MCF 10A (cell line): ENCODE results near the gene HSD17B2. TPM values are rescaled to one million over a fixed set of nuclear protein-coding genes. Genes with fewer than 3 reads are reported as not detected.

ENCODE experiments used
- BruUV-seq: library from RNA; stranded (reverse); fragments of 400-500 nt; replicated peaks from 2 replicates; lab custom pipeline; 2021; lab: Mats Ljungman, UMichigan
- CTCF ChIA-PET: fragments of 300-600 bp; sonication (Branson Sonifier 250); formaldehyde crosslinking; extraction: SDS; loops from one replicate; lab custom pipeline; 2021; ENCODE audit warnings: antibody characterized with exemption, inconsistent platforms; lab: Yijun Ruan, JAX
- POLR2A ChIA-PET: fragments of 300-600, 350-650 bp; sonication (Branson Sonifier 250); formaldehyde crosslinking; extraction: SDS; loops from one replicate; lab custom pipeline; 2020; ENCODE audit warnings: antibody characterized with exemption, inconsistent platforms; lab: Yijun Ruan, JAX
- DNase-seq: peaks from one replicate; pipeline ENCODE4 v3.0.0-alpha.2; 2018; ENCODE audit not compliant: unreplicated experiment
- H3K27ac Mint-ChIP-seq: one replicate; pipeline ENCODE4 v1.8.0; 2022; ENCODE audit warnings: mild to moderate bottlenecking, low read depth, mixed read lengths; ENCODE audit not compliant: unreplicated experiment
- H3K27me3 Mint-ChIP-seq: one replicate; pipeline ENCODE4 v1.8.0; 2022; ENCODE audit warnings: mixed read lengths; ENCODE audit not compliant: insufficient read depth, unreplicated experiment
- H3K36me3 Mint-ChIP-seq: one replicate; pipeline ENCODE4 v1.8.0; 2022; ENCODE audit warnings: mild to moderate bottlenecking, moderate library complexity, mixed read lengths; ENCODE audit not compliant: insufficient read depth, unreplicated experiment
- H3K4me1 Mint-ChIP-seq: one replicate; pipeline ENCODE4 v1.8.0; 2022; ENCODE audit warnings: mixed read lengths; ENCODE audit not compliant: insufficient read depth, unreplicated experiment
- H3K4me3 Mint-ChIP-seq: one replicate; pipeline ENCODE4 v1.8.0; 2022; ENCODE audit warnings: mild to moderate bottlenecking, moderate library complexity, mixed read lengths; ENCODE audit not compliant: unreplicated experiment
- H3K9me3 Mint-ChIP-seq: one replicate; pipeline ENCODE4 v1.8.0; 2022; ENCODE audit warnings: mixed read lengths; ENCODE audit not compliant: unreplicated experiment
- CTCF ChIP-seq: fragments of 200-600 bp; IDR thresholded peaks from one replicate; pipeline ENCODE4 v1.8.0; 2022; ENCODE audit warnings: antibody characterized with exemption, mild to moderate bottlenecking; ENCODE audit not compliant: unreplicated experiment
- intact Hi-C: fragments of 100-400 bp; cut with micrococcal nuclease; formaldehyde crosslinking; loops from 2 replicates; pipeline ENCODE4 v1.14.1; 2022
- total RNA-seq: library from RNA; stranded (reverse); gene quantifications from 2 replicates; pipeline ENCODE4 v1.2.3, GENCODE V29; 2022

The HSD17B2 gene
- total RNA-seq, 1 experiment from 2014 or later: 0.93 TPM

GRCh38 chr16:82033006-82033405, 2.0 kb upstream of the HSD17B2 start:
- intact Hi-C loops: no loop called here
- Mint-ChIP-seq H3K4me3 (no peak overlapping the region), H3K36me3 (no peaks in the 10 kb centered on the region), H3K4me1 (peaks cover 20% of the 10 kb centered on the region), H3K27me3 (no peaks in the 10 kb centered on the region), H3K9me3 (no peaks in the 10 kb centered on the region), H3K27ac (no peak overlapping the region)
- BruUV-seq: no TSS peak
- no peak for TF ChIP-seq CTCF
- POLR2A ChIA-PET: interaction anchor here (1.2 kb wide), 1 partner anchor 137 kb away, joined by 3 read pairs; the partner anchor contains the start of gene MPHOSPH6
- CTCF ChIA-PET: interaction anchor here (0.6 to 6.6 kb wide), 14 partner anchors 9 to 424 kb away, joined by 3 to 128 read pairs (median 4); no protein-coding TSS in a partner anchor
- DNase-seq: peak; percentile 42

GRCh38 chr16:82033683-82034300, 1.3 kb upstream of the HSD17B2 start:
- BruUV-seq: no TSS peak
- peaks cover 20% of the 10 kb centered on the region for H3K4me1 Mint-ChIP-seq
- TF ChIP-seq CTCF: no peak
- ChIA-PET CTCF (interaction anchor here (0.6 to 6.6 kb wide), 7 partner anchors 13 to 194 kb away, joined by 3 to 128 read pairs (median 4); no protein-coding TSS in a partner anchor), POLR2A (interaction anchor here (1.0 kb wide), 1 partner anchor 25 kb away, joined by 3 read pairs; no protein-coding TSS in a partner anchor)
- H3K27ac Mint-ChIP-seq: peak overlapping the region; percentile 17
- no peak overlapping the region for H3K4me3 Mint-ChIP-seq
- no peaks in the 10 kb centered on the region for H3K36me3 Mint-ChIP-seq
- no peaks in the 10 kb centered on the region for H3K27me3 Mint-ChIP-seq
- no peak for DNase-seq
- intact Hi-C loops: no loop called here
- H3K9me3 Mint-ChIP-seq: no peaks in the 10 kb centered on the region

- POLR2A ChIA-PET: interaction anchor here (1.4 kb wide), 1 partner anchor 25 kb away, joined by 3 read pairs; no protein-coding TSS in a partner anchor
- no TSS peak for BruUV-seq
- no peak for DNase-seq
These were observed 2.2 kb downstream of the HSD17B2 start for GRCh38 chr16:82037251-82037650.

More at GRCh38 chr16:82037251-82037650, 2.2 kb downstream of the HSD17B2 start:
- Mint-ChIP-seq H3K9me3 (no peaks in the 10 kb centered on the region), H3K4me3 (no peak overlapping the region), H3K27ac (no peak overlapping the region), H3K4me1 (peaks cover 20% of the 10 kb centered on the region), H3K36me3 (no peaks in the 10 kb centered on the region), H3K27me3 (no peaks in the 10 kb centered on the region)
- no peak for TF ChIP-seq CTCF
- intact Hi-C loops: no loop called here
- CTCF ChIA-PET: interaction anchor here (0.9 to 1.2 kb wide), 3 partner anchors 163 to 194 kb away, joined by 3 to 5 read pairs (median 4); no protein-coding TSS in a partner anchor
